NB4 (cell line): ENCODE data around the gene CHRM4.

ENCODE experiments used
- POLR2A ChIP-seq: IDR thresholded peaks from 2 replicates; pipeline ENCODE4 v1.6.1; 2011; ENCODE audit warnings: mild to moderate bottlenecking; ENCODE audit not compliant: insufficient read length; ENCODE audit errors: extremely low read depth
- TF ChIP-seq, protein P1 (sequence below): IDR thresholded peaks from one replicate; pipeline ENCODE4 v1.5.1; 2012; ENCODE audit warnings: low read depth, low read length

DNA sequence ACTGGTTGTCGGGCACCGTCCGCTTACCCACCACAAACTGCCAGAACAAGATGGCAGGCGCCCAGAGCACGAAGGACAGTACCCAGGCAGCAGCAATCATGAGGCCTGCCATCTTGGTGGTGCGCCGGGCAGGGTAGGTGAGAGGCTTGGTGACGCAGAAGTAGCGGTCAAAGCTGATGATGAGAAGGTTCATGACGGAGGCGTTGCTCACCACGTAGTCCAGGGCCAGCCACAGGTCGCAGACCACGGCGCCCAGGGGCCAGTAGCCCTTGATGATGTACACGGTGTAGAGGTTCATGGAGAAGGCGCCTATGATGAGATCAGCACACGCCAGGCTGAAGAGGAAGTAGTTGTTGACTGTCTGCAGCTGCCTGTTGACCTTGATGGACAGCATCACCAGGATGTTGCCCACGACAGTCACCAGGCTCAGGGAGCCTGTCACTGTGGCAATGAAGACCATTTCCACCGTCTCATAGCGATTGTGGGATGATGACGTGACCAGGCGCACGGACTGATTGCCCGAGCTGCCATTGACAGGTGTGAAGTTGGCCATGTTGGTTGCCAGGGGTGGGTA, 5.5 kb downstream of the CHRM4 start:
- TF ChIP-seq POLR2A, result no peak
- TF ChIP-seq, protein P1, sequence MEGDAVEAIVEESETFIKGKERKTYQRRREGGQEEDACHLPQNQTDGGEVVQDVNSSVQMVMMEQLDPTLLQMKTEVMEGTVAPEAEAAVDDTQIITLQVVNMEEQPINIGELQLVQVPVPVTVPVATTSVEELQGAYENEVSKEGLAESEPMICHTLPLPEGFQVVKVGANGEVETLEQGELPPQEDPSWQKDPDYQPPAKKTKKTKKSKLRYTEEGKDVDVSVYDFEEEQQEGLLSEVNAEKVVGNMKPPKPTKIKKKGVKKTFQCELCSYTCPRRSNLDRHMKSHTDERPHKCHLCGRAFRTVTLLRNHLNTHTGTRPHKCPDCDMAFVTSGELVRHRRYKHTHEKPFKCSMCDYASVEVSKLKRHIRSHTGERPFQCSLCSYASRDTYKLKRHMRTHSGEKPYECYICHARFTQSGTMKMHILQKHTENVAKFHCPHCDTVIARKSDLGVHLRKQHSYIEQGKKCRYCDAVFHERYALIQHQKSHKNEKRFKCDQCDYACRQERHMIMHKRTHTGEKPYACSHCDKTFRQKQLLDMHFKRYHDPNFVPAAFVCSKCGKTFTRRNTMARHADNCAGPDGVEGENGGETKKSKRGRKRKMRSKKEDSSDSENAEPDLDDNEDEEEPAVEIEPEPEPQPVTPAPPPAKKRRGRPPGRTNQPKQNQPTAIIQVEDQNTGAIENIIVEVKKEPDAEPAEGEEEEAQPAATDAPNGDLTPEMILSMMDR, result no peak
